Naive thymus-derived CD8-positive, alpha-beta T cell (primary cell): ENCODE data around the gene LATS2. TPM values are rescaled to one million over a fixed set of nuclear protein-coding genes. Genes with fewer than 3 reads are reported as not detected.

ENCODE experiments used
- ATAC-seq, 2 donors: fragments of 150-1000 bp; cut with Tn5 transposase in 1 of 2; sonication (Bioruptor Pico), chemical (Tn5 transposase) in 1 of 2; 1 replicate in 1 of 2; 2 replicates in 1 of 2; pipeline ENCODE4 v1.10.0; 2021; ENCODE audit warnings: mild to moderate bottlenecking in 2 of 2, moderate library complexity in 2 of 2
- POLR2A ChIA-PET: fragments of 350-600 bp; sonication (Branson Sonifier 250); formaldehyde crosslinking; loops from one replicate; lab custom pipeline; 2021; ENCODE audit warnings: antibody characterized with exemption; lab: Charles Lee
- DNase-seq, 10 donors: peaks; one replicate each; pipeline versions ENCODE4 v3.0.0 to v3.0.0-alpha.2; 2020 to 2022
- H3K27ac Mint-ChIP-seq, 10 donors: one replicate each; pipeline ENCODE4 v1.8.0; 2020 to 2022; ENCODE audit warnings: mild to moderate bottlenecking in 10 of 10, mixed read lengths in 10 of 10, moderate library complexity in 4 of 10, inconsistent platforms in 1 of 10
- H3K27me3 Mint-ChIP-seq, 5 donors: one replicate each; pipeline ENCODE4 v1.8.0; 2021 to 2022; ENCODE audit warnings: mixed read lengths in 5 of 5
- H3K36me3 Mint-ChIP-seq, 3 donors: one replicate each; pipeline ENCODE4 v1.8.0; 2020 to 2022; ENCODE audit warnings: mixed read lengths in 3 of 3, mild to moderate bottlenecking in 2 of 3, inconsistent platforms in 1 of 3
- H3K4me1 Mint-ChIP-seq, 4 donors: one replicate each; pipeline ENCODE4 v1.8.0; 2021 to 2022; ENCODE audit warnings: mixed read lengths in 4 of 4
- H3K4me3 Mint-ChIP-seq, 10 donors: one replicate each; pipeline ENCODE4 v1.8.0; 2020 to 2022; ENCODE audit warnings: mild to moderate bottlenecking in 10 of 10, mixed read lengths in 10 of 10, moderate library complexity in 6 of 10, inconsistent platforms in 1 of 10
- H3K9me3 Mint-ChIP-seq, 9 donors: one replicate each; pipeline ENCODE4 v1.8.0; 2020 to 2022; ENCODE audit warnings: mixed read lengths in 9 of 9, mild to moderate bottlenecking in 3 of 9, inconsistent platforms in 1 of 9, moderate library complexity in 1 of 9
- polyA plus RNA-seq, 3 donors: library from polyadenylated mRNA; unstranded; fragments of 300-500 nt; fragmentation: Illumina TruSeq; gene quantifications; one replicate each; pipeline ENCODE4 v1.2.3, GENCODE V29; 2021
- total RNA-seq, 8 experiments: library from RNA in 2 of 8; stranded (reverse) in 2 of 8; gene quantifications; one replicate each; pipeline ENCODE4 v1.2.3 and lab custom pipeline; 2021 to 2026

Gene LATS2
- total and polyA plus RNA-seq, 5 experiments from 2014 or later: 0.06 to 0.70 (median 0.38) TPM; not detected in 1

- POLR2A ChIA-PET: no interaction called here
- Mint-ChIP-seq H3K27ac (no peak overlapping the region), H3K27me3 (no peaks in the 10 kb centered on the region), H3K9me3 (no peaks in the 10 kb centered on the region), H3K4me3 (no peak overlapping the region), H3K36me3 (no peaks in the 10 kb centered on the region), H3K4me1 (no peaks in the 10 kb centered on the region)
- no peak for DNase-seq
- no peak for ATAC-seq
Observed at GRCh38 chr13:20923272-20923671, 138.1 kb downstream of the LATS2 start.

Other genes with a start within 250 kb of the LATS2 start
- gene XPO4, start 158.8 kb downstream of the LATS2 start, total RNA-seq: 10 to 100 TPM; 25.5 to 28.8 TPM
- gene XPO4, start 158.8 kb downstream of the LATS2 start, polyA plus RNA-seq: 1 to 10 TPM; 5.4 to 8.1 (median 5.9) TPM
- 100 to 1,000 TPM; 213 to 224 TPM for gene SAP18, start 78.5 kb upstream of the LATS2 start, total RNA-seq
- gene SAP18, start 78.5 kb upstream of the LATS2 start, polyA plus RNA-seq: 100 to 1,000 TPM; 285 to 351 (median 345) TPM
- under 1 TPM; 0.22 to 0.26 TPM for gene SKA3, start 115.0 kb upstream of the LATS2 start, total RNA-seq
- under 1 TPM in 2 of 3 donors, not detected in 1; 0.06 to 0.79 TPM for gene SKA3, start 115.0 kb upstream of the LATS2 start, polyA plus RNA-seq
- gene MRPL57, start 115.1 kb upstream of the LATS2 start, total RNA-seq: 10 to 100 TPM; 23.3 to 26.3 TPM
- 10 to 100 TPM; 54.9 to 68.9 (median 55.9) TPM for gene MRPL57, start 115.1 kb upstream of the LATS2 start, polyA plus RNA-seq